NCI-H69 (cell line): ENCODE results near the gene IGF2BP3.

Experiments
- DNase-seq: peaks from one replicate; lab custom pipeline; 2025; lab: John Stamatoyannopoulos, UW

The IGF2BP3 gene

DNA sequence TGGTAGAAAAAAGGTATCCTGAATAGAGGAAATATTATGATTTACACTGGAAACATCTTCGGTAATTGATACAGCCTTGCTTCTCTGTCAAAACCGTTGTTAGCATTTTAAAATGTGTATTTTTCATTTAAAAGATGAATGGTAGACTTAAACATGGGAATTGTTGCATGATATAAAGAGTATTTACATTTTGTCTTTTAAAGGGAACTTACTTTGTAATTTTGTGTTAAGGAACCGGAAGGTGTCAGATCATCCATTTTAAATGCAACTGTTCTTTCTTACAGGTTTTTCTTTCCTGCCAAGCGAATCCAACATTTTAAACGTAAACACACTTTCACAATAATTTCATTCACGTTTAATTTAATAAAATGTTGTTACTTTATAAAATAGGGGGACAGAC lies 1.8 kb upstream of the IGF2BP3 start:
- peak; percentile 58 for DNase-seq

DNA sequence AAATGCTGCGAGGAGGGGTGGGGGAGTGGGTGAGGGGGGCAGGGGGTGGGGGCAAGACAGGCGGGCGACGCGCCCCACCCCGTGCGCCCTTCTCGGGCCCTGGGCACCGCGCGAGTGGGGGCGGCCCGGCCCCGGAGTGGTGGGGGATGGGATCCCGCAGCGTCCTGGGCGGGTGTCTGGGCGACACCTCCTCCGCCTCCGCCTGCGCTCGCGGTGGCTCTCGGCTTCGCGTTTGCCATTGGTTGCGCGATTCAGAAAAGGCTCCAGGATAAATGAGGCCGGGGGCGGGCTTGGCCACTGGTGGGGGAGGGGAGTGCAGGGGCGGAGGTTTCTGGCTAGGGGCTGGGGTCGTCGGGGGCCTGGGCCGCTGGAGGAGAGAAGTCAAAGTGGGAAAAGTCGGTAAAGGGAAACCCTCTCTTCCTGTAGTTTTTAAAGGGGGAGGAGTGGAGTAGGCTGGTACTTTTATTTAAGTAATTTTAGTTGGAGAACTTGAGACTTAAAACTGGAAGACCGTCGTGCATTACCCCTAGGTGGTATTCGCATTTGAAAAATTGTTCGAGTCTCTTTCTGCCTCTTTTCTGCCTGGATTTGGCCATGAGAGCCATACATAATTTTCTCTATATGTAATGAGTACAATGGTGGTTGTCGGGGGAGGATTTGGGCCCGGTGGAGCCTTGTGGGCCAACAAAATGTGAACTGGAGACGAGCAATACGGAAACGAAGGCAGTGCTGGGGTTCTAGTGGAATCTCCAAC lies 992 bp upstream of the IGF2BP3 start:
- DNase-seq, result peak; percentile 99

DNA sequence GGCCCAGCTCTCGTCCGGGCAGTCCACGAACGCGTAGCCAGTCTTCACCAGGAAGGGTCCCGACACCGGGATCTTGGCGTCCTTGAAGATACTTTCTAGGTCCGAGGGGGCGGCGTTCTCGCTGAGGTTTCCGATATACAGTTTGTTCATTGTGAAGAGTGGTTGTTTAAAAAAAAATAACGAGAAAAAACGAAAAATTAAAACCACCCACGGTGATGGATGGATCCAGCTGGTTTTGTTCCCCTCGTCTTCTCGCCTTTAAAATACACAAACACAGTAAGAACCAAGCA lies 385 bp downstream of the IGF2BP3 start:
- no peak for DNase-seq

DNA sequence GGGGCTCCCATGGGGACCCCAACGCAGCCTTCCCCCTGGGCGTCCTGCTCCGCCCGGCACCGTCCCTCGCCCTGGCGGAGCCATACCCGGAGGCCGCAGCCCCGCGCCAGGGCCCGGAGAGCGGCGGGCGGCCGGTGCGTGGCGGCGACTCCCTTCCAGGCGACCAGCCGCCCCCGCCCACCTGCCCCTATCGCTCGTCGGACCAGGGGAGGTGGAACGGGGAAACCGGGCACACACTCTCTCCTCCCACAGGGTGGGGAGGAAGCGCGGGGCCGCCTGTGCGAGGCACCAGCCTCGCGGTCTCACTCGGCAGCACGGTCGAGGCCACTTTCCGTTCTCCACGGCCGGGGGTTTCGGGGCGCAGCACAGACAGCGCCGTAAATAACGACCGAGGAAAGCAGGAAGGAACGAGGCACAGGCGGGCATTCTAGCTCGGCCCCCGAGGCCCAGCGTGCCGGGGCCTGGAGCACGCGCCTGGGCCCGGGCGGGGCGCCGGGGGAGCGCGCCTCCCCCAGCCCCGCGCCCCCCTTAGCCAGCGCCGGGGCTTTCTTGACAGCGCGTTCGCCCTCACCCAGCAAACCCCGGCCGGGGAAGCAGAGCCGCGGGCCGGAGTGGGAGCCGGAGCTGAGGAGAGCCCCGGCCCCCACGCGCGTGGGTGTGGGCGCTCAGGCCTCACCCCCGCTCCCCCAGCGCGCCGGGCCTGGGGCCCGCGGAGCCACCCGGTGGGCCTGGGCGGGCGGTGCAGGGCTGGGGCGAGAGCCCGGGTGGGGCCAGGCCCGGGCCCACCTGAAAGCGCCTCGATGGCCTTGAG lies 936 bp downstream of the IGF2BP3 start:
- peak; percentile 74 for DNase-seq

- peak; percentile 72 for DNase-seq
Measured at GRCh38 chr7:23468526-23469149, 1.7 kb downstream of the IGF2BP3 start.

GRCh38 chr7:23467806-23468525 lies 2.3 kb downstream of the IGF2BP3 start:
- peak; percentile 84 for DNase-seq

DNA sequence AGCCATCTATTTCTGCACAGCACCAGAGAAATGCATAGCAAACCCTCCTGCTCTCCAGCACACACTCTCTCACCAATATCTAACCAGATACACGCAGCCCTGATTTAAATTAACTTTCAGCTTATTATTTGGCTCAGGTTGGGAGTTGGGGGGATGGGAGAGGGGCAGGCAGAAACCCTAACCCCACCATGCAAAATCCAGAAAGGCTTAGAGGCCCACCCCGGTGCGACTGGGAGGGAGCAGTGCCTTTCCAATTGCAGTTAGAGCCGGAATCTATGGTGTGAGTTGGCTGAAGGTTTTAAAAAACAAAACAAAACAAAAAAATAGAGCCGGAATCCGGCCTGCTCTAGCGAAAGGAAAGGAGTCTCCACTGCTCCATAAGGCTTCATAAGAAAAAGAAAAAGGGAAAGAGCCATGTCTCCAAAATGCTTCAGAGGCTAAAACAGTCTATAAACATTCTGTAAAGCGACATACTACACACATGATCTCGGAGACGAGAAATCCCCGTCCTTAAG lies 2.9 kb downstream of the IGF2BP3 start:
- peak; percentile 25 for DNase-seq

- DNase-seq, result peak; percentile 38
Measured at GRCh38 chr7:23462846-23463245, 7.4 kb downstream of the IGF2BP3 start.

- no peak for DNase-seq
Measured at GRCh38 chr7:23458044-23458443, 12.2 kb downstream of the IGF2BP3 start.

DNA sequence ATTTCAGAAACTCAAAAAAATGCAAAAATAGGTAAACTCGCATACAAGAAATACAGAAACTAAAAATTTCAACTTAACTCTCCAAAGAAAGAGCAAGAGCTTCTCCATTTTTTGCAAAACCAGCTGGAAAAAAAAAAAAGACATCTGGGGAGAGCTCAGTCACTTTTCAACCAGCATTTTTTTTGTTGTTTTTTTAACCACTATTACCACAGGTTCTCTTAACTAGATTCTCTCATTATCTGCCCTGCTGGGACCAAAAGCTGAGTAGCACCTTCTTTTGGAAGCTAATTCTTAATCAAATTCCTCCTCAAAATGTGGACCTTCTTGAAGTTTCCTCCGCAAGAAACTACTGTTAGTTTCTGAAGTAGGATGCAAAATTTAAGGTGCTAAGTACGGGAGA lies 14.2 kb downstream of the IGF2BP3 start:
- DNase-seq, result no peak

DNA sequence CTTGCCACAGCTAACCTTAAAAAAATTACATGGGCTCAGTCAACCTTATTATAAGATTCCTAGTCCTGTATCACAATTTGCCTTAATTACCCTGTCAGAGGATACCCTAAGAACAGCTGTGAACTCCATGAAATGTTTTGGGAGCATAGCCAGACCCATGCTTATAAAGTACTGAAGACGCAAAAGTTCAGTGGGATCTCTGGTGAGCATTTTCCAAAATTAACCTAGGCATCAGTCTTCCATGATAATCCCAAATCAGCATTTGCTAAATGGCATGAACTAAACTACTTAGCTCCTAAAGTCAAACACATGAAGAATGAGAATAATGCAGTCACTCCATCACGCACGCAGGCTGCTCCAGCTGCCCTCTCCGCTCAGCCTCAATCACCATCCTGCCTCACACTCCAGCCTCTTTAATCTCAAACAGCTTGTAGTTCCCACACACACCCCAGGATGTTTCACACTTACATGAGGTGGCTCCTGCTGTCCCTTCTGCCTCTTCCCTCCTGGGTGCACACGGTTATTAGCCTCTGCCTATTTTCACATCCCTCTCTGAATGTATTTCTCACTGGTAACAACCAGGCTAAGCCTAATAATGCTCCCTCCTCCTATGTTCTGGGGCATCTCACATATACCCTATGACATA lies 15.3 kb downstream of the IGF2BP3 start:
- DNase-seq, result no peak

GRCh38 chr7:23450518-23450917 lies 19.8 kb downstream of the IGF2BP3 start:
- no peak for DNase-seq

DNA sequence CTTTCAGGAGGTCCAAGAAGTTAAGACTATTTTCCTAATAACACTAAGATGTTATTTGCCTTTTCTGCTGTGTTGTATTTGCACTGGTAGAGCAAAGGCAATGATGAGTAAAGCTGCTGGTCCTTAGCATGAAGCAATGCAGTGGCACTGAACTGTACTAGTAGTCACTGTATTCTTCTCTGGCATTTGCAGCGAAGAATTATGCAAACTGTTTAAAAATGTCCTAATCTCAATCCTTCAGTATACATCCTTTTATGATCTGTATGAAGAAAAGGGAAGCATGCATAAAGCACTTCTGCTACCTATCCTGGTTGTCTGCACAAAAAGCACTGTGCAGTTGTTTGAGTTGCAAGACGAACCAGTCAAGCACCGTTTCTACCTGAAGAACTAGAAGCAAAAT lies 20.4 kb downstream of the IGF2BP3 start:
- DNase-seq, result no peak

DNA sequence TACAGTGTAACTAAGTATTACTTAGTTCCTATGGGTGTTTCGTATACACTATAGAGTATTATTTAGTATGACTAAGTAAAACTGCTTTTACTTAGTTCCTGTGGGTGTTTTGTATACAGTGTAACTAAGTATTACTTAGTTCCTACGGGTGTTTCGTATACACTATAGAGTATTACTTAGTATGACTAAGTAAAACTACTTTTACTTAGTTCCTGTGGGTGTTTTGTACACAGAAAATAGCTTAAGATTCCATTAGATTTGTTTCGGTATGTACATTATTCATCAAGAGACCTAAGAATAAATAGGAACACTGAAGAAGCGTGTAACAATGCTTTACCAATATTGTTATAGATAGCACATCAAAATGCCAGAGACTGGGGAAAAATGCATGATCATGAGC lies 25.0 kb downstream of the IGF2BP3 start:
- DNase-seq, result no peak

- DNase-seq, result no peak
Measured at GRCh38 chr7:23443974-23444373, 26.3 kb downstream of the IGF2BP3 start.

DNA sequence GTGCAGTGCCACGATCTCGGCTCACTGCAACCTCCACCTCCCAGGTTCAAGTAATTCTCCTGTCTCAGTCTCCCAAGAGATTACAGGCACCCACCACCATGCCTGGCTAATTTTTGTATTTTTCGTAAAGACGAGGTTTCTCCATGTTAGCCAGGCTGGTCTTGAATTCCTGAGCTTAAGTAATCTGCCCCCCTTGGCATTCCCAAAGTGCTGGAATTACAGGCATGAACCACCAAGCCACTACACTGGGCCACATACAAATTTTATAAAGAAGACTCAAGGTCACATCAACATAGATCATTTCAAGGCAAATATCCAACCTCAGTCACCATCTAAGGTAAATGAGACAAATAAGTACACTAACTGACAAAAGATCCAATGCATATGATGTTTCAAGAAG lies 32.1 kb downstream of the IGF2BP3 start:
- no peak for DNase-seq

- no peak for DNase-seq
Measured at GRCh38 chr7:23434147-23434917, 36.0 kb downstream of the IGF2BP3 start.

DNA sequence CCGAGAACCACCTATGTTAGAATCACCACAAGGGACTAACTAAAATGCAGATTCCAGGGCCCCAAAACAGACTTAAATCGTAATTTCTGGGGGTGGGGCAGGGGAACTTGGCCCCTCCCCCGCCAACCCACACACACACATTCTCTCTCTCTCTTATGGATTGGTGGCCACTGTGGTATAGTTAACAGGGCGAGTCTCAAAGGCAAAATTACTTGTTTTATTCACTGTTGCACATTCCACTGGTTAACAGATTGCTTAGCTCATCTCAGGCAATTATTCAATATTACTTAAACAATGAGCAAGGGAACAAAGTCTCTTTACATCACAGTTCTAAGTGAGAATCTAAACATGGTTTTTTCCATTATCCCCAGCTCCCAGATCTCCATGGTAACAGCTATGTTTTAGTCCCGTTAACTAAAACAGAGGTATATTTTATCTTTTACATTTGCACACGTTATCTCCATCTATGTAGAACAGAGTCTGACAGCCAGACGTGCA lies 38.5 kb downstream of the IGF2BP3 start:
- DNase-seq, result no peak

GRCh38 chr7:23430893-23431259 lies 39.4 kb downstream of the IGF2BP3 start:
- DNase-seq, result no peak

GRCh38 chr7:23426876-23427275 lies 43.4 kb downstream of the IGF2BP3 start:
- DNase-seq, result no peak

DNA sequence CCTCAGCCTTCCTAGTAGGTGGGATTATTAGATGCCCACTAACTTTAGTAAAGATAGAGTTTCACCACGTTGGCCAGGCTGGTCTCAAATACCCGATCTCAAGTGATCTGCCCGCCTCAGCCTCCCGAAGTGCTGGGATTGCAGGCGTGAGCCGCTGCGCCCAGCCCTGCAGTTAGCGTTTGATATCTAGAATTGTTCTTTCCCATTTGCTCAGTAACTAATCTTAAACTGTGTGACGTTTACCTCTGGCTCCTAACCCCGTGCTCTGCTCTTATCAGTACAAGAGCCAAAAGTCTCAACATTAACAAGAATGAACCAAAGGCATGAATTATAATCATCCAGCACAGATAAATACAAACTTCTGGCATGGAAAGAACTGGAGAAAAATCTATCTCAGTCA lies 47.4 kb downstream of the IGF2BP3 start:
- DNase-seq, result no peak
